Activated CD8-positive, alpha-beta memory T cell treated with anti-CD3 and anti-CD28 coated beads, Interleukin-2, amount 50 U/mL, for 4 hours (primary cell): ENCODE data around the gene CLDND2.

Source experiments
- DNase-seq: peaks from one replicate; pipeline ENCODE4 v3.0.0-alpha.2; 2020

Gene CLDND2

DNA sequence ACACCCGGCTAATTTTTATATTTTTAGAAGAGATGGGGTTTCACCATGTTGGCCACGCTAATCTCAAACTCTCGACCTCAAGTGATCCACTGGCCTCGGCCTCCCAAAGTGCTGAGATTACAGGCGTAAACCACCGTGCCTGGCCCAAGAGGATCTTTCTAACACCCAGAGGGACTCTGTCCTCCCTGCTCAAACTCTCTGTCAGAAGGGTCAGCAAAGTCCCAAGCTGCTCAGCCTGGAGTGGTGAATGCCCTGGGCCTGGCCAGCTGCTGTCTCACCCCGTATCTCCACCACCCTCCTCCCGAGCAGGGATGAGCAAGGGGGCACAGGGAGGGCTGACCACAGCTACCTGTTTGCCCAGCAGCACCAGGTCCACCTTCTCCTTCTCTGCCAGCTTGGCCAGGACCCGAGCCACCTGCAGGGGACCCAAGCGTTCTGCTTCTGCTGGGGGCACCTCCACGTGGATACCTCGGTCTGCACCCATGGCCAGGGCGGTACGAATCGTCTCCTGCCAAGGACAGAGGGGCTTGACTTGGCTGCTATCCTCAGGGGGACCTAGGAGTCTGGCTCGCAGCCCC is 15.9 kb downstream of the CLDND2 start:
- DNase-seq, result no peak

DNA sequence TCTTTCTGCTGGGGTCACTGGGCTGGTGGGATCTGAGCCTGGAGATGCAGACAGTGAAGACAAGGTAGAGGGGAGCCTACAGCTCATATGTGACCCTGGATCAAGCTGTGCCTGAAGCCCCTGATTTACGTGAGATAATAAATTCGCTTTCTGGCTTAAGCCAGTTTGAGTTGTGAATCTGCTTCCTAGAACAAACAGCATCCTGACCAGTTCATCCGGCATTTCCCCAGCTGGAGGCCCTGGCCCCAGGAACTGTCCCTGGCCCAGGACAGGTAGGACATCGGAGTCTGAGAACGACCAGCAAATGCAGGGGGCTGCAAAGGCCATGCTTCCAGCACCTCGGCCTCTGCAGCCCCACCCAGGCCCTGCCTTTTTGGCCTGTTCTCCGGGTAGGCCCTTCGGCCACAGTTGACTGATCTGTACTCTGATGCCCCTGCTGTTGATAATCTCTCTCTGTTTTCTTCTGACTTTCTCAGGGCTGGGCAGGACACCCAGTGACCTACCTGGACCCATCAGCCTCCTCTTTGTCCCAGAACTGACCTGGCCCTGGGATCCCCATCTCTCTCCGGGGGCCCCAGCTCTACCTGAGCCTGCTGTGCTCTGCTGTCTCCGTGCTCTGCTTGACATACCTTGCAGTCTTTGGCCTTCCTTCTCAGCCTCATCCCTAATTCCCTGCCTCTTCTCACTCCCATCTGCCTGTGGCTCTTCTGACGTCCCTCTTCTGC is 17.4 kb downstream of the CLDND2 start:
- DNase-seq, result no peak

DNA sequence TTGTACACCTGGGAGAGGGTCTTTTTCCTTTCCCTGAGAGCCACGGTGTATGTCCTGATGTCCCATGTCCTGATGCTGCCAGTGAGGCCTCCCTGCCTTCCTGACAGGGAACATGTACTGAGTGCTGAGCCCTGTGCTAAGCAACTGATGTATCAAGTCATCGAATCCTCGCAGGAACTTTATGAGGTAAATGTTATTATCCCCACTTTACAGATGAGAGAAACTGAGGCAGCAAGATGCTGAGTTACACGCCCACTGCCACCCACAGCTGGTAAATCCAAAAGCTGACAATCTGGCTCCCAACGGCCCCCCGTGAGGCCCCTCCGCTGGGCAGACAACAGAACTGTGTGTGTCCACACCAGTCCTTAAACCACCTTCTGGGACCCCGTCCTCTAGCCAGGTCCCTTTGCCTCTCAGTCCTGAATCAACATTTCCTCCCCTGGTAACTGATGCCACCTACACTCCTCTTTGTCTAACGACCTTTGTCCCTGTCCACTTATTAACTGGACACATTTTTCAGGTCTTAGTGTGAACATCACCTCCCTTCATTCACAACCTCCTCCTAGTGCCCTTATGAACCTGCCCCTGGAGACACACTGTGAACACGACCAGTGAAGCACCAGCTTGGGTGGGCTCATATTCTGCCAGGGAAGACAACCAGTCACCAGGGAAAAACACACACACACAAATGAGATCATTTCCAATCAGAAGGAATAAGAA is 21.4 kb downstream of the CLDND2 start:
- no peak for DNase-seq

GRCh38 chr19:51346742-51347141 is 22.1 kb downstream of the CLDND2 start:
- no peak for DNase-seq

- DNase-seq, result no peak
These were observed 23.7 kb downstream of the CLDND2 start for GRCh38 chr19:51345076-51345620.

DNA sequence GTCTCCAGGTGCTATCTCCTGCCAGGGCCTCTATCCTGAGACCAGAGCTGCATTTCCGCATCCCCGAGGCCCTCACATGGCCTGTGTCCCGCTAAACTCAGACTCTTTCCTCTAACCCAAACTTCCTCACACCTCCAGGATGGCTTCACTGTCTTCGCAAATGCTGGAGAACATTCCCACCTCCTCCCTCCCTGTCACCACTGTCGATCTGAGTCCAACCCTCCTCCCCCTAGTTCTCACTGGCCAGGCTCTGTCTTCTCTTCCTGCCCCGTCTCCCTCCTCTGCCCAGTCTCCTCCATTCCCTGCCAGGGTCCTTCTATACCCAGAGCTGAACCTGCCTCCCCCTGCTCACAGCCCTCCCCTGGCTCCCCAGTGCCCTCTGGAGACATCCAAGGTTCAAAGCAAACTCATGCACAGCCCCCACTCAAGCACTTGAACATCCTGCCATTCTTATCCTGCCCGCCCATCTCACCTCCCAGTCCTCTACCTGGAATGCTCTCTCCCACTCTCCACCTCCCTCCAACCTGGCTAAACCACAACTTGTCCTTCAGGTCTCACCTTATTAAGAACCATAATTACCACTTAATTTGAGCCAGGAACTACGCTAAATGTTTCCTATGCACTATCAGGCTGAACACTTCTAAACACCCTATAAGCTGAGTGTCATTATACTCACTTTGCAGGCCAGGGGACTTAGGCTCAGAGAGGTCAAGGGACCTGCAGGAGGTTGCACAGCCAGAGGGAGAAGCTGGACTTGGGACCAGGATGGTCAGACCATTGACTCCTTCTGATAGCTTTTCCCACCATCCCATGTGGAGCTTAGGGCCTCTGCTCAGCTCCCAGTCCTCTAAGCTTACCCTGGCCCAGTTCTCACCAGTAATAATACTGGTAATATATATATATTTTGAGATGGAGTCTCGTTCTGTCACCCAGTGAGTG is 25.9 kb downstream of the CLDND2 start:
- DNase-seq, result no peak

GRCh38 chr19:51341976-51342580 is 26.7 kb downstream of the CLDND2 start, which contains the start of gene VSIG10L:
TSS of gene VSIG10L (minus strand) at chr19:51342139. CDS start at chr19:51342124, 15 bp downstream.
- DNase-seq, result no peak

DNA sequence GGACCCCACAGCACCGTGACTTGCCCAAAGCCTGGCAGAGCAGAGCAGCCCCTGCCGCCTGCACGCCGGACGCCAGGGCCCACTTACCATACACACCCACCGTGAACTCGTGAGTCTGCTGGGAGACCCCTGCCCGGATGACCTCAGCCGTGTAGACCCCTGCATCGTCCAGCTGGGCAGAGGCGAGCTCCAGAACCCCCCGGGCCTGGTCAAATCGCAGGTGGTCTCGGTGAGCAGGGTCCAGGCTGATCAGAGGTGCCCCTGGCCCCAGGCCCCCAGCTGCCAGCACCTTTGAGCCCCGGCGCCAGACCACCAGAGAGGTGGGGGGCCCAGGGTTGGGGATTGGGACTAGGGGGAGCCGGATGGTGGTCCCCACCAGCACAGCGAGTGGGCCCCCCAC is 27.7 kb downstream of the CLDND2 start:
- no peak for DNase-seq

DNA sequence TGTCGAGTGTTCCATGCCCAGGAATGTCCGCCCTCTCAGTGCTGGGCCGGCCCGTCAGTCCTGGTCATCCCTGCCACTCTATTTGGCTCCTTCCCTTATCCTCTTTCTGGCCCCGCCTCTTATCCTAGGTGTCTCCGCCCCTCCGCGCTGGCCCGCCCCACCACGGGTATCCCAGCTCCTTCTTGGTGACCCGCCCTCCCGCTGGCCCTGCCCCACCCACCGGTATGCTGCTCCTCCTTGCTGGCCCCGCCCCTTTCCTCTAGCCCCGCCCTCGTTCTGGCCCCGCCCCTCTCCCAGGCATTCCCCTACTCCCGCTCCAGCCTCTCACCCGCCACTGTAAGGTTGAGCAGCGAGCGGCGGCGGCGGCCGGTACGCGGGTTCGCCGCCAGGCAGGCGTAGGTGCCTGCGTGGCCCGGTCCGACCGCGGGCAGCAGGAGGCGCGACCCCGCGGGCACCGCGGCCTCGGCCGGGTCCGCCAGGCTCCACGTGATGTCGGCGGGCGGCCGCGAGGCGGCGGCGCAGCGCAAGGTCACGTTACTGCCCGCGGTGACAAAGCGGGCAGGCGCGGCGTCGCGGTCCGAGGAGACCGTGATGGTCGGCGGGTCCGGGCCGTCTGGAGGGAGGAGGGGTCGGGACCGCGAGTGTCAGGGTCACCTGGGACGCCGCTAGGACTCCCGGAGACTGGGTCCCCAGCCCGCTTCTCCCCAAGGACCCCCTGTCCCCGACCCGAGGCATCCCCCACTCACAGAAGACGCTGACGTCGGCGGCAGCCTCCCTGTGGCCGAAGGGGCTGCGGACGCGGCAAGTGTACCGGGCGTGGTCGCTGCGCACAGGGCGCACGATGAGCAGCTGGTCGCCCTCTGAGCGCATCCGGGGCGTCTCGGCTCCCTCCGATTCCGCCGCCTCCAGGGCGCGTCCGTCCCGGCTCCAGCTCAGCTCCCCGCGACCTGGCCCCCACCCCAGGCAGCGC is 28.8 kb downstream of the CLDND2 start:
- DNase-seq, result peak; percentile 86

GRCh38 chr19:51339313-51339686 is 29.5 kb downstream of the CLDND2 start:
- peak; percentile 30 for DNase-seq

GRCh38 chr19:51338563-51339312 is 30.1 kb downstream of the CLDND2 start:
- peak; percentile 89 for DNase-seq

DNA sequence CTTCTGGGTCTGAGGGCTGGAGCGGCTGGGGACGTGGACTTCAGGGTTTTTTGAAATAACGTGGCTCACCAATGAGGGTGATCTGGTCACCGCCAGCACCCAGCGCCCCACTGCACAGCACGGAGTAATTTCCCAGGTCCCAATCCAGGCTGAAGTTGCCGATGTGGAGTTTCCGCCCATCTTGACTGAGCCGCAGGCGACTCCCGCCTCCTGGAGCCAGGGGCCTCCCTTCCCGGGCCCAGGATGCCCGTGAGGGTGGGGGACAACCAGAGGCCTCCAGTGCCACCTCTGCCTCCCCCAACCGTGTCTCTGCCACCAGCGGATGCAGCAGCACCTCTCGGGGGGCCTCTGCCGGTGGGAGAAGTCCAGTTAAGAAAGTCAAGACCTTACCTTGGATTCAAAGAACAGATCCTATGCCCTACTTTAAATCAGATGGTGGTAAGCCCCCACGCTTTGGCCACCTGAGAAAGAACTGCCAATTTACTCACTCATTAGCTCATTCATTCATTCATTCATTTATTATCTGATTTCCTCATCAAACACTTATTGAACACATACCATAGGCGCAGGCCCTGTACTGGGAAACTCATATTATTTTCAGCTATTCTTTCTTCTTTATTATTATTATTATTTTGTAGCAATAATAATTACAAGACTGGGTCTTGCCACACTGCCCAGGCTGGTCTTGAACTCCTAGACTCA is 30.8 kb downstream of the CLDND2 start:
- no peak for DNase-seq

GRCh38 chr19:51337141-51337860 is 31.5 kb downstream of the CLDND2 start:
- no peak for DNase-seq

GRCh38 chr19:51333836-51334460 is 34.9 kb downstream of the CLDND2 start:
- DNase-seq, result no peak

- DNase-seq, result no peak
These were observed 37.1 kb downstream of the CLDND2 start for GRCh38 chr19:51331716-51332115.

GRCh38 chr19:51331193-51331592 is 37.6 kb downstream of the CLDND2 start:
- DNase-seq, result no peak

DNA sequence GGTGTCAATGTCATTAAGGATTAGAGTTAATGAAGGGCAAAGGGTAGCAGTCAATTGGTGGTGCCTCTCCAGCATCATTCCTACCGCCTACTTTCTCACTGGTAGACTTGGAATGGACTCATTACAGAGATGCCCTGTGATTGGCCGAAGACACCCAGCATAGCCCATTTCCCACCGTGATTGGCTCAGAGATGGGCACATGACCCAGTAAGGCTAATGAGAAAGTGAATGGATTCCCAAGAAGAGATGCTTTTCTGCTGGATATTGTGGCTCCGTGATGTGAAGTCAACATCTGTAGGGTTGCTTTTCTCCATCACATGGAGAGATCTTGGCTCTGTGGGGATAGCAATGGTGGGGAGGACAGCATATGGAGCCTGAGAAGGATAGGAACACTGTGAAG is 38.4 kb downstream of the CLDND2 start:
- DNase-seq, result no peak

DNA sequence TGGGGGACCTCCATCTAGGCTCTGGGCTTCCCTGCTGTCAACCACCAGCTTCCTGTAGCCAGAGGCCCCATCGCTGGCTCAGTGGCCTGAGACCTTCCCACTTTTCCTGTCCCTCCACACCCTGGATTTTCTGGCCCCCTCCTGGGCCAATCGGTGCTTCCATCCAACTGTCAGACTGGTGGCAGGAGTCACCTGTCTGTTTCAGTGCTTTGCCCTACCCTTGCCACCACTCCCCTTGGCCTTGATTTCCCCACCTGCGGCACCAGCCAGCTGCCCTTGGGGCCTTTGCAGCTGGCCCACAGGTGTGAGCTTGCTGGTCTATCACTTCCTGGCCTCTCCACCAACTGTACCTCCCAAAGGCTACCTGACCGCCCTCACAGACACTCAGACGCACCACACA is 39.4 kb downstream of the CLDND2 start:
- DNase-seq, result no peak
